GM19043 (cell line): Measurements from ENCODE around the gene STX12.
A peak's percentile ranks its signal among the peaks of the same experiment; 100 is the strongest.
"Not testable (repeated sequence)": the region's sequence is repeated elsewhere in the genome, so short reads cannot be mapped to it uniquely, and the experiment has no call there.

ENCODE experiments used
- ATAC-seq: cut with Tn5 transposase; IDR thresholded peaks from one replicate; pipeline ENCODE4 v1.9.1; 2021; ENCODE audit warnings: low read depth; ENCODE audit not compliant: unreplicated experiment

STX12 gene

DNA sequence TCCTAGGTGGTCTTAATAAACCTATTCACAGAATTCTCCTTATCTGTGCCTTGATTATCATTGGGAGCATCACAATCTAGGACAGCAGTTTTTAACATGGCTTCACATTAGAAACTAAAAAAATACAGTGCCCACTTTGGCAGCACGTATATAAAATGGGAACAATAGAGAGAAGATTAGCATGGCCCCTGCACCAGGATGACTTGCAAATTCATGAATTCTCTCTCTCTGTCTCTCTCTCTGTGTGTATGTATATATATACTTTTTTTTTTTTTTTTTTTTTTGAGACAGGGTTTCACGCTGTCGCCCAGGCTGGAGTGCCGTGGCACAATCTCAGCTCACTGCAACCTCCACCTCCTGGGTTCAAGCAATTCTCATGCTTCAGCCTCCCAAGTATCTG lies 51.4 kb downstream of the STX12 start:
- no peak for ATAC-seq

DNA sequence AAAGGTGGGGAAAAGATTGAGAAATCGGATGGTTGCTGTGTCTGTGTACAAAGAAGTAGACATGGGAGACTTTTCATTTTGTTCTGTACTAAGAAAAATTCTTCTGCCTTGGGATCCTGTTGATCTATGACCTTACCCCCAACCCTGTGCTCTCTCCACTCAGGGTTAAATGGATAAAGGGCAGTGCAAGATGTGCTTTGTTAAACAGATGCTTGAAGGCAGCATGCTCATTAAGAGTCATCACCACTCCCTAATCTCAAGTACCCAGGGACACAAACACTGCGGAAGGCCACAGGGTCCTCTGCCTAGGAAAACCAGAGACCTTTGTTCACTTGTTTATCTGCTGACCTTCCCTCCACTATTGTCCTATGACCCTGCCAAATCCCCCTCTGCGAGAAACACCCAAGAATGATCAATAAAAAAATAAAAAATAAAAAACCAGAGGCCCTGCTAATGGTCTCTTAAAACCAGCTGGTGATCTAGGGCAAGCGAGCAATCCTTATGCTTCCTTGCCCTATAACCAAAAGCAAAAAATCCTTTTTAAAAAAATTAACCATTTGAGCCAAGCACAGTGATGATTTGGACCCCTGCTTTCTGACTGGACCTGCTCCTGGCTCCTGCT lies 56.4 kb downstream of the STX12 start:
- not testable (repeated sequence) for ATAC-seq

- peak; percentile 95 for ATAC-seq
These were observed 57.8 kb downstream of the STX12 start, which contains the start of gene PPP1R8 for GRCh38 chr1:27830621-27831440. PPP1R8 (plus strand) TSS chr1:27830782; CDS start chr1:27830836, 54 bp downstream.

GRCh38 chr1:27831568-27832410 lies 58.8 kb downstream of the STX12 start:
- ATAC-seq: no peak

GRCh38 chr1:27832762-27833161 lies 59.7 kb downstream of the STX12 start:
- no peak for ATAC-seq

- ATAC-seq: no peak
These were observed 60.5 kb downstream of the STX12 start for GRCh38 chr1:27833470-27833869.

- no peak for ATAC-seq
These were observed 62.0 kb downstream of the STX12 start for GRCh38 chr1:27835046-27835445.

- no peak for ATAC-seq
These were observed 62.5 kb downstream of the STX12 start for GRCh38 chr1:27835501-27835900.

- no peak for ATAC-seq
These were observed 76.9 kb downstream of the STX12 start for GRCh38 chr1:27849951-27850350.

DNA sequence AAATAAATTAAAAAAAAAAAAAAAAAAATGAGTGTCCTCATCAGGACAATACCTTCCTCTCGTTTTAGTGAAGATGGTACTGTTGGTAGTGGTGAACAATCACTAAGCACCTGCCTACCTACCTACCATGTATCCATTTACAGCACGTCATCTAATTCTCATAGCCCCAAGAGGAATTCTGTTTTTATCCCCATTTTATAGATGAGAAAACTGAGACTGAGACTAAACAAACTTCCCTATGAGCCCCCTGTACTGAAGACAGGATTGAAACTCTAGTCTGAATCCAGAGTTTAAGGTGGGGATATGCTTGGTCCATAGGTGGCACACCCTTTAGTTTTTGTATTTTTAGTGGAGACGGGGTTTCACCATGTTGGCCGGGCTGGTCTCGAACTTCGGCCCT lies 82.1 kb downstream of the STX12 start:
- no peak for ATAC-seq

GRCh38 chr1:27856561-27857343 lies 83.7 kb downstream of the STX12 start:
- no peak for ATAC-seq

- ATAC-seq: not testable (repeated sequence)
These were observed 84.5 kb downstream of the STX12 start for GRCh38 chr1:27857552-27857951.

DNA sequence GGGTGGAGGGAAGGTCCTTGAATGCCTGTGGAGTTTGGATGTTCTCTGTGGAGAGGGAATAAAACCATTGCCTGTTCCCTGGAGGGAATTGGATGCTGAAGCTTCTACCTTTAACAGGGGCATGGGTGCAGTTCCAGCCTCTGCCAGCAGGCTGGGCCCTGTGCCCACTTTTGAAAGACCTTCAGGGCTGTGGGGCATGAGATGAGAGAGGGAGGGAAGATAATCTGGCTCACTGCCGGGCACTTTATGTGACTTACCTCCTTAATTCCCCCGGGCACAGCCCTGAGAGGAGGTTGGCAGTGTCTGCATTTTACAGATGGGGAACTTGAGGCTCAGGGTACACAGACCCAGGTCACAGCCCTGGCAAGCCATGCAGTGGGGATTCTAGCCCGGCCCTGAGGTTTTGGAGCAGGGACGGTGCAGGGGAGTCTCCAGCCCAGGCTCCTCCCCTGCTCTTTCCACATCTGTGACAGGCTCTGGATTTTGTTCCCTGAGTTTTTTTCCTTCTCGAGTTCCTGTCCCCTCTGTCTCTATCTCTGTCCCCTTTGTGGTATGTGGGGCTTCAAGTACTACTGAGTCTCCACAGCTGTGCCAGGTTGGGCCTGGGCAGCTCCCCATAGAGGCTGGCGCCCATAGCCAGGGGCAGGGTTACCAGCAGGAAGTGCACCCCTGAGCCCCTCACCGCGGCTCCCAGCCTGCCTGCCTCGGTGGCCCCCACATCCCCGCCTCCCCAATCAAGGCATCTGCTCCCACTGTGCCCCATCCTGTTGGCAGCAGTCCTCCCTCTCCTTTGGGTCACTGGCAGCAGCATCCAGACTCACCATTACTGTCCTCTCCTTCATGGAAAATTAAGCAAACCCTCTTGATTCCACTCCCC lies 85.3 kb downstream of the STX12 start:
- no peak for ATAC-seq

- ATAC-seq: no peak
These were observed 86.0 kb downstream of the STX12 start for GRCh38 chr1:27858949-27859576.

DNA sequence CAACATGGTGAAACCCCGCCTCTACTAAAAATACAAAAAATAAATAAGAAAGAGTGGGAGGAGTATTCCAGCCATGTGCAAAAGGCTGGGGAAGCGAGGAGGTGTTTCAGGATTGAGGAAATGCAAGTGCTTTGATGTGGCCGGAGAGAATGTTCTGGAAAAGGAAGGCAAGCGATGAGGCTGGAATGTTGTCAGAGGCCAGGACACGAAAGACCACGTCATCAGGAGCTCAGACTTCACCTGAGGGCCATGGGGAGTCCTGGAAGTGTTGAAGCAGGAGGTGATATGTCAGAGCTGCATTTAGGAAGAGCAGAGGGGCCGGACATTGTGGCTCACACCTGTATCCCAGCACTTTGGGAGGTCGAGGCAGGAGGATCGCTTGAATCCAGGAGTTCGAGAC lies 88.4 kb downstream of the STX12 start:
- ATAC-seq: no peak

- ATAC-seq: no peak
These were observed 89.0 kb downstream of the STX12 start for GRCh38 chr1:27862004-27862403.

- ATAC-seq: peak; percentile 36
These were observed 89.9 kb downstream of the STX12 start for GRCh38 chr1:27862671-27863537.

GRCh38 chr1:27863538-27863915 lies 90.5 kb downstream of the STX12 start:
- ATAC-seq: no peak
